Esophagus muscularis mucosa (tissue), 3 donors: ENCODE data around the gene ASMTL.

Source experiments
- CTCF ChIP-seq, 3 experiments: fragments of 200-600 bp in 2 of 3; fragments of 450-650 bp in 1 of 3; sonication (generic) in 2 of 3; IDR thresholded peaks; one replicate each; pipeline ENCODE4 v1.5.1; 2017 to 2019; ENCODE audit warnings: antibody characterized with exemption in 3 of 3, mild to moderate bottlenecking in 2 of 3, moderate library complexity in 1 of 3
- POLR2A ChIP-seq: fragments of 450-650 bp; IDR thresholded peaks from one replicate; pipeline ENCODE4 v1.6.1; 2017; ENCODE audit warnings: antibody characterized with exemption, moderate library complexity, mild to moderate bottlenecking, low read depth
- POLR2AphosphoS5 ChIP-seq, 2 donors: sonication (generic); formaldehyde crosslinking; IDR thresholded peaks; one replicate each; pipeline ENCODE4 v1.6.1; 2017; ENCODE audit warnings: antibody characterized with exemption in 2 of 2

GRCh38 chrX:1417921-1418771, 34.6 kb downstream of the ASMTL start:
- TF ChIP-seq CTCF (IDR thresholded peaks at IDR 0.05) (no peak), POLR2AphosphoS5 (IDR thresholded peaks at IDR 0.05) (no peak), POLR2A (no peak)
